K562 (cell line): ENCODE results near the gene HJV. TPM values are rescaled to one million over a fixed set of nuclear protein-coding genes. Genes with fewer than 3 reads are reported as not detected.

Experiments used
- CREB5 ChIP-seq: fragments of 250-450 bp; sonication (Bioruptor Pico); IDR thresholded peaks from 2 replicates; pipeline ENCODE4 v1.5.0; 2020; ENCODE audit warnings: mild to moderate bottlenecking
- CTCF ChIP-seq, 3 experiments: IDR thresholded peaks in 2 of 3; conservative IDR thresholded peaks in 1 of 3; 2 replicates each; pipeline ENCODE4 v1.5.1; 2011 to 2012; ENCODE audit warnings: low read length in 3 of 3, mild to moderate bottlenecking in 3 of 3, control low read depth in 2 of 3, improper control_type of control experiment in 1 of 3, inconsistent platforms in 1 of 3, low read depth in 1 of 3, mixed read lengths in 1 of 3, moderate library complexity in 1 of 3; ENCODE audit not compliant: insufficient read depth in 2 of 3
- CTCFL ChIP-seq: IDR thresholded peaks from 2 replicates; pipeline ENCODE4 v1.6.1; 2011; ENCODE audit warnings: borderline replicate concordance, low read depth, mild to moderate bottlenecking, moderate library complexity, low read length; ENCODE audit not compliant: insufficient read depth, poor library complexity, severe bottlenecking
- E2F5 ChIP-seq: sonication (generic); formaldehyde crosslinking; IDR thresholded peaks from 2 replicates; pipeline ENCODE4 v1.8.0; 2022; ENCODE audit warnings: mild to moderate bottlenecking, missing genetic modification reagents
- ETV1 ChIP-seq: fragments of 450-650 bp; conservative IDR thresholded peaks from 2 replicates; pipeline ENCODE4 v1.6.1; 2016; ENCODE audit warnings: missing genetic modification characterization, control low read depth, low read depth, missing compliant biosample characterization
- MCM7 ChIP-seq, 2 experiments: fragments of 450-650 bp; IDR thresholded peaks; 2 replicates each; pipeline ENCODE4 v1.6.1; 2016 to 2018
- MYC ChIP-seq, 2 experiments: fragments of 250-450 bp in 1 of 2; sonication (Bioruptor Pico) in 1 of 2; IDR thresholded peaks; 2 replicates each; pipeline versions ENCODE4 v1.5.1 to v1.6.1; 2012 to 2021; ENCODE audit warnings: low read depth in 2 of 2, borderline replicate concordance in 1 of 2, improper control_type of control experiment in 1 of 2, low read length in 1 of 2, mild to moderate bottlenecking in 1 of 2, moderate library complexity in 1 of 2
- NBN ChIP-seq: fragments of 450-650 bp; IDR thresholded peaks from 2 replicates; pipeline ENCODE4 v1.6.1; 2016; ENCODE audit warnings: low read depth, mild to moderate bottlenecking
- NR2C1 ChIP-seq, 2 experiments: fragments of 450-650 bp; IDR thresholded peaks; 2 replicates each; pipeline ENCODE4 v1.6.1; 2017; ENCODE audit warnings: mild to moderate bottlenecking in 2 of 2, antibody characterized with exemption in 1 of 2, inconsistent platforms in 1 of 2, missing compliant biosample characterization in 1 of 2, missing genetic modification characterization in 1 of 2
- NR4A1 ChIP-seq, 2 experiments: fragments of 250-450 bp in 1 of 2; fragments of 450-650 bp in 1 of 2; sonication (Bioruptor Pico) in 1 of 2; IDR thresholded peaks; 2 replicates each; pipeline versions ENCODE4 v1.4.0 to v1.6.1; 2016 to 2020; ENCODE audit warnings: mild to moderate bottlenecking in 2 of 2, missing compliant biosample characterization in 1 of 2, missing genetic modification characterization in 1 of 2, moderate library complexity in 1 of 2
- PCBP2 ChIP-seq: fragments of 200-400 bp; formaldehyde crosslinking; IDR thresholded peaks from 2 replicates; pipeline ENCODE4 v1.6.1; 2018; ENCODE audit warnings: low read length, low read depth, mild to moderate bottlenecking, moderate library complexity; ENCODE audit not compliant: poor library complexity, severe bottlenecking
- PHF20 ChIP-seq: fragments of 450-650 bp; IDR thresholded peaks from 2 replicates; pipeline ENCODE4 v1.6.1; 2018; ENCODE audit not compliant: partially characterized antibody
- TARDBP ChIP-seq: fragments of 450-650 bp; IDR thresholded peaks from 2 replicates; pipeline ENCODE4 v1.6.1; 2016
- TEAD2 ChIP-seq: fragments of 450-650 bp; IDR thresholded peaks from 2 replicates; pipeline ENCODE4 v1.6.1; 2016; ENCODE audit warnings: missing genetic modification characterization, control low read depth, missing compliant biosample characterization
- THAP12 ChIP-seq: fragments of 250-450 bp; sonication (Bioruptor Pico); IDR thresholded peaks from 2 replicates; pipeline ENCODE4 v1.9.0; 2021; ENCODE audit warnings: mild to moderate bottlenecking, inconsistent platforms
- ZNF184 ChIP-seq: sonication (generic); formaldehyde crosslinking; IDR thresholded peaks from 2 replicates; pipeline ENCODE4 v1.5.0; 2020; ENCODE audit warnings: missing genetic modification reagents
- polyA plus RNA-seq, 8 experiments: library from polyadenylated mRNA; depleted of rRNA in 4 of 8; stranded (reverse) in 5 of 8; unstranded in 3 of 8; fragments of >200 nt; fragmentation: Nextera tagmentation in 2 of 8; fragmentation: Illumina TruSeq in 1 of 8; extraction: Ambion mirVana in 2 of 8; extraction: Trizol in 1 of 8; gene quantifications; 2 replicates each; pipeline versions ENCODE4 v1.2.1 to v1.2.3, GENCODE V29; 2011 to 2014; ENCODE audit warnings: inconsistent platforms in 1 of 8, missing spikeins in 1 of 8
- total RNA-seq, 7 experiments: library from RNA; depleted of rRNA in 6 of 7; stranded (reverse); fragments of >200 nt in 6 of 7; fragmentation: Illumina TruSeq in 2 of 7; extraction: Trizol in 2 of 7; gene quantifications; 2 replicates each; pipeline versions ENCODE4 v1.2.1 to v1.2.3, GENCODE V29; 2011 to 2021; ENCODE audit warnings: low replicate concordance in 1 of 7

Gene HJV
- total and polyA plus RNA-seq, 9 of the 15 experiments (the other 6 are each of a cell fraction or from before 2014, with no cell fraction given): 1.0 to 6.6 (median 2.4) TPM

GRCh38 chr1:145985502-145986439 lies 35.8 kb downstream of the HJV start (continued):
- TF ChIP-seq CREB5 (CRISPR knock-in tag) (no peak), NBN (no peak), PCBP2 (no peak), MYC (IDR thresholded peaks at IDR 0.05; ENCODE audit: low read depth, low read length) (peak; percentile 18; the same call in 1 of the 2 replicates), MYC (CRISPR knock-in tag; IDR thresholded peaks at IDR 0.05; ENCODE audit: borderline replicate concordance, low read depth) (no peak), CTCF (IDR thresholded peaks at IDR 0.05 in 2 of 3, conservative IDR thresholded peaks at IDR 0.05 in 1 of 3; ENCODE audit: insufficient read depth in 2 of 3, low read depth in 1 of 3, low read length in 3 of 3) (no peak), MCM7 (IDR thresholded peaks at IDR 0.05) (no peak), TARDBP (no peak), NR2C1 (IDR thresholded peaks at IDR 0.05) (no peak), NR2C1 (tag; IDR thresholded peaks at IDR 0.05) (no peak), ETV1 (tag) (0 out of 2 replicates have a peak, but pooled peaks have one; percentile 22), TEAD2 (no peak), CTCFL (no peak), E2F5 (CRISPR knock-in tag) (no peak), THAP12 (CRISPR knock-in tag) (no peak), PHF20 (no peak), ZNF184 (CRISPR knock-in tag) (no peak), NR4A1 (CRISPR knock-in tag; IDR thresholded peaks at IDR 0.05) (no peak), NR4A1 (tag; IDR thresholded peaks at IDR 0.05) (no peak)
